ENCODE results near the gene RBM47. TPM values are rescaled to one million over a fixed set of nuclear protein-coding genes. Genes with fewer than 3 reads are reported as not detected.

Gene RBM47
- total RNA-seq, 1 experiment from 2014 or later, result 70.3 TPM

DNA sequence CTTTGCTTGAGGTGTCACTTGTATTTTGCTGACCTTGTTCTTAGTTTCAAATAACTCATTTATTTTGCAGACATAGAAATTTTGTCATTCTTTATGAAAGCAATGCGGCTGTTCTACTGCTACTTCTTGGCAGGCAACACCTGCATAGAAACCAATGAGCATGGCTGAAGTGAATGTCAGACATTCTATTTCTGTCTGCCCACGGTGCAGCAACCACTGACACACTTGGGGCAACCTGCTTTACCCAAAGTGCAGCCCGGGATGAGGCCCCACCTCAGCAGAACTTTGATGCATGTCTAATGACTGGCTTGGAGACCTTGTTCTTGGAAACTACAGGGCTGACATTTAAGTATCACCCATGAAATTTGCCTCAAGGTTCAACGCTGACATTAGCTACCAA, 93.6 kb downstream of the RBM47 start:
- no peaks in the 10 kb centered on the region for H3K4me1 ChIP-seq (ENCODE audit: insufficient read depth, low read length)
- H3K79me2 ChIP-seq (ENCODE audit: insufficient read depth, low read length), result peaks cover 3% of the 10 kb centered on the region; the same call in 1 of the 2 replicates
- no peaks in the 10 kb centered on the region for H3K79me1 ChIP-seq (ENCODE audit: insufficient read depth, low read depth, low read length, poor library complexity, severe bottlenecking)
- WGBS (ENCODE audit: extremely low coverage, insufficient read length, low lambda C conversion rate), result no CpG with 5 or more reads among the region's 4 CpGs
- no peak overlapping the region for H2AK5ac ChIP-seq (ENCODE audit: insufficient read length, low read length)
- DNase-seq, result no peak
- no peak overlapping the region for H2BK20ac ChIP-seq (ENCODE audit: low read depth, low read length, poor library complexity, severe bottlenecking)
- H3K18ac ChIP-seq (ENCODE audit: insufficient read length, low read depth, low read length), result no peak overlapping the region
- H3K9ac ChIP-seq (ENCODE audit: extremely low read depth, insufficient read length, low read length), result no peak overlapping the region
- Mint-ChIP-seq H3K27ac (no peak overlapping the region), H3K27me3 (ENCODE audit: low read depth) (no peaks in the 10 kb centered on the region), H3K4me3 (no peak overlapping the region), H3K36me3 (ENCODE audit: insufficient read depth in 1 of 3, low read depth in 3 of 3) (peaks cover 8 to 46% (median 14%) of the 10 kb centered on the region in 3 experiments; a peak in 5 of 7 replicates), H3K4me1 (no peaks in the 10 kb centered on the region), H3K9me3 (no peaks in the 10 kb centered on the region)
- no peaks in the 10 kb centered on the region for H4K20me1 ChIP-seq (ENCODE audit: control insufficient read depth, insufficient read depth, insufficient read length)
- no peak overlapping the region for H3K4ac ChIP-seq (ENCODE audit: low read depth, low read length)
- no peak overlapping the region for H2BK15ac ChIP-seq (ENCODE audit: low read depth, low read length)
- H4K91ac ChIP-seq (ENCODE audit: insufficient read length, low read depth, low read length), result no peak overlapping the region
- no peak overlapping the region for H2BK120ac ChIP-seq (ENCODE audit: low read depth, low read length, poor library complexity, severe bottlenecking)
- H3K14ac ChIP-seq (ENCODE audit: insufficient read depth, low read length), result no peak overlapping the region
- TF ChIP-seq, protein P1, sequence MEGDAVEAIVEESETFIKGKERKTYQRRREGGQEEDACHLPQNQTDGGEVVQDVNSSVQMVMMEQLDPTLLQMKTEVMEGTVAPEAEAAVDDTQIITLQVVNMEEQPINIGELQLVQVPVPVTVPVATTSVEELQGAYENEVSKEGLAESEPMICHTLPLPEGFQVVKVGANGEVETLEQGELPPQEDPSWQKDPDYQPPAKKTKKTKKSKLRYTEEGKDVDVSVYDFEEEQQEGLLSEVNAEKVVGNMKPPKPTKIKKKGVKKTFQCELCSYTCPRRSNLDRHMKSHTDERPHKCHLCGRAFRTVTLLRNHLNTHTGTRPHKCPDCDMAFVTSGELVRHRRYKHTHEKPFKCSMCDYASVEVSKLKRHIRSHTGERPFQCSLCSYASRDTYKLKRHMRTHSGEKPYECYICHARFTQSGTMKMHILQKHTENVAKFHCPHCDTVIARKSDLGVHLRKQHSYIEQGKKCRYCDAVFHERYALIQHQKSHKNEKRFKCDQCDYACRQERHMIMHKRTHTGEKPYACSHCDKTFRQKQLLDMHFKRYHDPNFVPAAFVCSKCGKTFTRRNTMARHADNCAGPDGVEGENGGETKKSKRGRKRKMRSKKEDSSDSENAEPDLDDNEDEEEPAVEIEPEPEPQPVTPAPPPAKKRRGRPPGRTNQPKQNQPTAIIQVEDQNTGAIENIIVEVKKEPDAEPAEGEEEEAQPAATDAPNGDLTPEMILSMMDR (conservative IDR thresholded peaks at IDR 0.05), result no peak
- H3T11ph ChIP-seq (ENCODE audit: low read length), result no peak overlapping the region
- no peak overlapping the region for H2BK5ac ChIP-seq (ENCODE audit: insufficient read length, low read length)
- H3K27ac ChIP-seq (ENCODE audit: insufficient read length, low read depth, low read length), result no peak overlapping the region
- no peak overlapping the region for H4K5ac ChIP-seq (ENCODE audit: insufficient read length, low read depth, low read length)
- H3K23ac ChIP-seq (ENCODE audit: insufficient read length, low read depth, low read length), result no peak overlapping the region
- H2AFZ ChIP-seq (ENCODE audit: low read length), result no peak overlapping the region
- H3K9me3 ChIP-seq (ENCODE audit: control insufficient read depth, low read depth, low read length), result no peaks in the 10 kb centered on the region
- H4K8ac ChIP-seq (replicated peaks; ENCODE audit: insufficient read length, low read depth, low read length), result no peak overlapping the region
- no peak overlapping the region for H3K4me2 ChIP-seq (ENCODE audit: insufficient read depth, insufficient read length, low read length)
- H3K23me2 ChIP-seq (ENCODE audit: insufficient read length, low read depth, low read length, poor library complexity, severe bottlenecking), result no peaks in the 10 kb centered on the region
- no peak overlapping the region for H2BK12ac ChIP-seq (ENCODE audit: insufficient read length, low read depth, low read length)
- no peaks in the 10 kb centered on the region for H3K27me3 ChIP-seq (ENCODE audit: insufficient read depth, low read length)
- H3K56ac ChIP-seq (ENCODE audit: insufficient read length, low read depth, low read length), result no peak overlapping the region

Measured in H9 (cell line).